HepG2 (cell line): ENCODE results near the gene CHKA. TPM values are rescaled to one million over a fixed set of nuclear protein-coding genes. Genes with fewer than 3 reads are reported as not detected.

Experiments used
- CAMTA2 ChIP-seq: sonication (generic); formaldehyde crosslinking; IDR thresholded peaks from 2 replicates; pipeline ENCODE4 v1.4.0; 2020; ENCODE audit warnings: mild to moderate bottlenecking, missing genetic modification reagents, borderline replicate concordance
- FOXJ3 ChIP-seq: sonication (generic); formaldehyde crosslinking; IDR thresholded peaks from 2 replicates; pipeline ENCODE4 v1.4.0; 2020; ENCODE audit warnings: missing genetic modification reagents, mild to moderate bottlenecking, borderline replicate concordance
- HMG20B ChIP-seq: conservative IDR thresholded peaks from 2 replicates; pipeline ENCODE4 v1.6.1; 2016; ENCODE audit warnings: missing genetic modification reagents, missing compliant biosample characterization
- HNF4A ChIP-seq: sonication (generic); formaldehyde crosslinking; IDR thresholded peaks from 2 replicates; pipeline ENCODE4 v1.4.0; 2020; ENCODE audit warnings: missing genetic modification reagents
- HNRNPL ChIP-seq: fragments of 200-400 bp; formaldehyde crosslinking; IDR thresholded peaks from 2 replicates; pipeline ENCODE4 v1.6.1; 2017; ENCODE audit warnings: mild to moderate bottlenecking, low read depth, low read length
- HOXA3 ChIP-seq: sonication (generic); formaldehyde crosslinking; IDR thresholded peaks from 2 replicates; pipeline ENCODE4 v1.5.0; 2020; ENCODE audit warnings: missing genetic modification reagents
- IKZF1 ChIP-seq: fragments of 450-650 bp; IDR thresholded peaks from 2 replicates; pipeline ENCODE4 v1.7.1; 2016
- MIER3 ChIP-seq: IDR thresholded peaks from 2 replicates; pipeline ENCODE4 v1.6.1; 2016; ENCODE audit warnings: missing compliant biosample characterization, borderline replicate concordance
- NFKBIZ ChIP-seq: IDR thresholded peaks from 2 replicates; pipeline ENCODE4 v1.6.1; 2018; ENCODE audit warnings: missing genetic modification reagents, missing compliant biosample characterization
- NR2F1 ChIP-seq, 2 experiments: fragments of 450-650 bp in 1 of 2; formaldehyde crosslinking in 1 of 2; IDR thresholded peaks; 2 replicates each; pipeline versions ENCODE4 v1.5.0 to v1.6.1; 2016 to 2020; ENCODE audit warnings: mild to moderate bottlenecking in 1 of 2, missing compliant biosample characterization in 1 of 2, missing genetic modification reagents in 1 of 2, moderate library complexity in 1 of 2
- PHF5A ChIP-seq: IDR thresholded peaks from one replicate; pipeline ENCODE4 v1.6.1; 2018; ENCODE audit warnings: low read depth, missing genetic modification reagents; ENCODE audit not compliant: unreplicated experiment
- PPARG ChIP-seq: conservative IDR thresholded peaks from 2 replicates; pipeline ENCODE4 v1.6.1; 2016; ENCODE audit warnings: missing biosample characterization, missing genetic modification reagents
- RBAK ChIP-seq: sonication (generic); formaldehyde crosslinking; IDR thresholded peaks from 2 replicates; pipeline ENCODE4 v1.5.1; 2020; ENCODE audit warnings: mild to moderate bottlenecking, missing genetic modification reagents
- SAP130 ChIP-seq: IDR thresholded peaks from 2 replicates; pipeline ENCODE4 v1.6.1; 2016; ENCODE audit warnings: low read depth
- SRSF1 ChIP-seq: fragments of 200-400 bp; formaldehyde crosslinking; optimal IDR thresholded peaks from 2 replicates; pipeline ENCODE3; 2017; ENCODE audit warnings: mild to moderate bottlenecking, low read depth, low read length, moderate library complexity
- ZKSCAN8 ChIP-seq: IDR thresholded peaks from 2 replicates; pipeline ENCODE4 v1.6.1; 2016; ENCODE audit warnings: borderline replicate concordance, missing genetic modification reagents, missing compliant biosample characterization
- ZMYM2 ChIP-seq: sonication (generic); formaldehyde crosslinking; IDR thresholded peaks from 2 replicates; pipeline ENCODE4 v1.8.0; 2022; ENCODE audit warnings: mild to moderate bottlenecking, missing genetic modification reagents
- ZNF143 ChIP-seq: sonication (generic); formaldehyde crosslinking; IDR thresholded peaks from 2 replicates; pipeline ENCODE4 v1.4.0; 2020; ENCODE audit warnings: missing genetic modification reagents
- ZNF329 ChIP-seq: sonication (generic); formaldehyde crosslinking; IDR thresholded peaks from 2 replicates; pipeline ENCODE4 v1.9.0; 2021; ENCODE audit warnings: low read depth, mild to moderate bottlenecking, missing genetic modification reagents
- ZSCAN9 ChIP-seq: IDR thresholded peaks from 2 replicates; pipeline ENCODE4 v1.6.1; 2016; ENCODE audit warnings: borderline replicate concordance
- polyA plus RNA-seq, 8 experiments: library from polyadenylated mRNA; depleted of rRNA in 3 of 8; stranded (reverse) in 7 of 8; unstranded in 1 of 8; fragments of >200 nt; fragmentation: Illumina TruSeq in 4 of 8; extraction: Trizol in 4 of 8; gene quantifications; 2 replicates each; pipeline versions ENCODE4 v1.2.1 to v1.2.3, GENCODE V29; 2011 to 2016; ENCODE audit warnings: low read depth in 4 of 8, missing spikeins in 1 of 8, mixed read lengths in 1 of 8; ENCODE audit not compliant: insufficient read depth in 1 of 8
- total RNA-seq, 5 experiments: library from RNA; depleted of rRNA; stranded (reverse); fragments of >200 nt; fragmentation: Illumina TruSeq; extraction: Trizol; gene quantifications; 2 replicates each; pipeline ENCODE4 v1.2.3, GENCODE V29; 2016; ENCODE audit warnings: low read depth in 1 of 5
- TF ChIP-seq, protein P1 (sequence below): sonication (generic); formaldehyde crosslinking; IDR thresholded peaks from 2 replicates; pipeline ENCODE4 v1.4.0; 2020; ENCODE audit warnings: missing genetic modification reagents, low read depth, mild to moderate bottlenecking, borderline replicate concordance
- TF ChIP-seq, protein P2 (sequence below): sonication (generic); formaldehyde crosslinking; conservative IDR thresholded peaks from 2 replicates; pipeline ENCODE4 v1.8.0; 2022; ENCODE audit warnings: low read depth, missing genetic modification reagents
- TF ChIP-seq, protein P3 (sequence below): sonication (generic); formaldehyde crosslinking; IDR thresholded peaks from 2 replicates; pipeline ENCODE4 v1.4.0; 2020; ENCODE audit warnings: mild to moderate bottlenecking, missing genetic modification reagents
- TF ChIP-seq, protein P4 (sequence below): IDR thresholded peaks from 2 replicates; pipeline ENCODE4 v1.6.1; 2016; ENCODE audit warnings: low read depth
- TF ChIP-seq, protein P5 (sequence below): sonication (generic); formaldehyde crosslinking; IDR thresholded peaks from 2 replicates; pipeline ENCODE4 v1.5.0; 2020; ENCODE audit warnings: missing genetic modification reagents

Gene CHKA
- total and polyA plus RNA-seq, 2 of the 13 experiments (the other 11 are each of a cell fraction or from before 2014, with no cell fraction given), result 71.6 to 92.7 TPM

- TF ChIP-seq, protein P1, sequence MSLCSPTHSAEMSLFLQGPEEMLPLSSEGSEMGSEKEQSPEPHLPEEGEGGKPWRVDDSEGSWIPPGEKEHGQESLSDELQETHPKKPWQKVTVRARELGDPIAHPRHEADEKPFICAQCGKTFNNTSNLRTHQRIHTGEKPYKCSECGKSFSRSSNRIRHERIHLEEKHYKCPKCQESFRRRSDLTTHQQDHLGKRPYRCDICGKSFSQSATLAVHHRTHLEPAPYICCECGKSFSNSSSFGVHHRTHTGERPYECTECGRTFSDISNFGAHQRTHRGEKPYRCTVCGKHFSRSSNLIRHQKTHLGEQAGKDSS, result peak; percentile 98
- TF ChIP-seq ZMYM2 (CRISPR knock-in tag) (peak; percentile 93), IKZF1 (no peak), FOXJ3 (CRISPR knock-in tag) (peak; percentile 48), NR2F1 (CRISPR knock-in tag; IDR thresholded peaks at IDR 0.05) (peak; percentile 68 to 71; a peak in 3 of 4 replicates), CAMTA2 (CRISPR knock-in tag) (no peak), MIER3 (peak; percentile 26; the same call in 1 of the 2 replicates), PPARG (CRISPR knock-in tag) (peak; percentile 39; the same call in 1 of the 2 replicates), ZNF143 (CRISPR knock-in tag) (no peak), HMG20B (CRISPR knock-in tag) (peak; percentile 16; the same call in 1 of the 2 replicates), HOXA3 (CRISPR knock-in tag) (peak; percentile 79), SRSF1 (peak; percentile 72), PHF5A (CRISPR knock-in tag) (peak; percentile 13), RBAK (no peak), NFKBIZ (CRISPR knock-in tag) (no peak), SAP130 (CRISPR knock-in tag) (peak; percentile 87), ZNF329 (0 out of 2 replicates have a peak, but pooled peaks have one; percentile 35), HNRNPL (peak; percentile 86), ZKSCAN8 (peak; percentile 65; the same call in 1 of the 2 replicates), HNF4A (CRISPR knock-in tag) (peak; percentile 89), ZSCAN9 (CRISPR knock-in tag) (peak; percentile 49; the same call in 1 of the 2 replicates)
- TF ChIP-seq, protein P2, sequence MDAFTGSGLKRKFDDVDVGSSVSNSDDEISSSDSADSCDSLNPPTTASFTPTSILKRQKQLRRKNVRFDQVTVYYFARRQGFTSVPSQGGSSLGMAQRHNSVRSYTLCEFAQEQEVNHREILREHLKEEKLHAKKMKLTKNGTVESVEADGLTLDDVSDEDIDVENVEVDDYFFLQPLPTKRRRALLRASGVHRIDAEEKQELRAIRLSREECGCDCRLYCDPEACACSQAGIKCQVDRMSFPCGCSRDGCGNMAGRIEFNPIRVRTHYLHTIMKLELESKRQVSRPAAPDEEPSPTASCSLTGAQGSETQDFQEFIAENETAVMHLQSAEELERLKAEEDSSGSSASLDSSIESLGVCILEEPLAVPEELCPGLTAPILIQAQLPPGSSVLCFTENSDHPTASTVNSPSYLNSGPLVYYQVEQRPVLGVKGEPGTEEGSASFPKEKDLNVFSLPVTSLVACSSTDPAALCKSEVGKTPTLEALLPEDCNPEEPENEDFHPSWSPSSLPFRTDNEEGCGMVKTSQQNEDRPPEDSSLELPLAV (CRISPR knock-in tag), result no peak
- TF ChIP-seq, protein P3, sequence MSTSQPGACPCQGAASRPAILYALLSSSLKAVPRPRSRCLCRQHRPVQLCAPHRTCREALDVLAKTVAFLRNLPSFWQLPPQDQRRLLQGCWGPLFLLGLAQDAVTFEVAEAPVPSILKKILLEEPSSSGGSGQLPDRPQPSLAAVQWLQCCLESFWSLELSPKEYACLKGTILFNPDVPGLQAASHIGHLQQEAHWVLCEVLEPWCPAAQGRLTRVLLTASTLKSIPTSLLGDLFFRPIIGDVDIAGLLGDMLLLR (CRISPR knock-in tag), result no peak
- TF ChIP-seq, protein P4, sequence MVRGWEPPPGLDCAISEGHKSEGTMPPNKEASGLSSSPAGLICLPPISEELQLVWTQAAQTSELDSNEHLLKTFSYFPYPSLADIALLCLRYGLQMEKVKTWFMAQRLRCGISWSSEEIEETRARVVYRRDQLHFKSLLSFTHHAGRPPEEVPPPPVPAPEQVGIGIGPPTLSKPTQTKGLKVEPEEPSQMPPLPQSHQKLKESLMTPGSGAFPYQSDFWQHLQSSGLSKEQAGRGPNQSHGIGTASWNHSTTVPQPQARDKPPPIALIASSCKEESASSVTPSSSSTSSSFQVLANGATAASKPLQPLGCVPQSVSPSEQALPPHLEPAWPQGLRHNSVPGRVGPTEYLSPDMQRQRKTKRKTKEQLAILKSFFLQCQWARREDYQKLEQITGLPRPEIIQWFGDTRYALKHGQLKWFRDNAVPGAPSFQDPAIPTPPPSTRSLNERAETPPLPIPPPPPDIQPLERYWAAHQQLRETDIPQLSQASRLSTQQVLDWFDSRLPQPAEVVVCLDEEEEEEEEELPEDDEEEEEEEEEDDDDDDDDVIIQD (CRISPR knock-in tag), result peak; percentile 95
- TF ChIP-seq, protein P5, sequence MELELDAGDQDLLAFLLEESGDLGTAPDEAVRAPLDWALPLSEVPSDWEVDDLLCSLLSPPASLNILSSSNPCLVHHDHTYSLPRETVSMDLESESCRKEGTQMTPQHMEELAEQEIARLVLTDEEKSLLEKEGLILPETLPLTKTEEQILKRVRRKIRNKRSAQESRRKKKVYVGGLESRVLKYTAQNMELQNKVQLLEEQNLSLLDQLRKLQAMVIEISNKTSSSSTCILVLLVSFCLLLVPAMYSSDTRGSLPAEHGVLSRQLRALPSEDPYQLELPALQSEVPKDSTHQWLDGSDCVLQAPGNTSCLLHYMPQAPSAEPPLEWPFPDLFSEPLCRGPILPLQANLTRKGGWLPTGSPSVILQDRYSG, result no peak
These were observed 104.0 kb downstream of the CHKA start (continued) for GRCh38 chr11:68016904-68017817.
